CD4-positive, CD25-positive, alpha-beta regulatory T cell (primary cell): ENCODE data around the gene TIMMDC1. TPM values are rescaled to one million over a fixed set of nuclear protein-coding genes. Genes with fewer than 3 reads are reported as not detected.
"Not testable (repeated sequence)": the region's sequence is repeated elsewhere in the genome, so short reads cannot be mapped to it uniquely, and the experiment has no call there.

Experiments
- ATAC-seq, 2 donors: fragments of 150-1000 bp; cut with Tn5 transposase; one replicate each; pipeline ENCODE4 v1.10.0; 2021; ENCODE audit warnings: low read depth in 2 of 2, moderate number of reproducible peaks in 2 of 2, moderate library complexity in 1 of 2
- DNase-seq, 3 donors: peaks; one replicate each; pipeline versions ENCODE4 v3.0.0 to v3.0.0-alpha.2; 2012 to 2022; ENCODE audit warnings: mixed read lengths in 1 of 3
- H3K27ac ChIP-seq: one replicate; pipeline ENCODE4 v1.7.0; 2013; ENCODE audit warnings: mild to moderate bottlenecking, low read length; ENCODE audit not compliant: insufficient read depth, poor library complexity, severe bottlenecking
- H3K27me3 ChIP-seq: one replicate; pipeline ENCODE4 v1.7.0; 2013; ENCODE audit warnings: low read length; ENCODE audit not compliant: control insufficient read depth, insufficient read depth
- H3K36me3 ChIP-seq: one replicate; pipeline ENCODE4 v1.7.0; 2013; ENCODE audit warnings: mild to moderate bottlenecking, low read length, moderate library complexity; ENCODE audit not compliant: control insufficient read depth, insufficient read depth
- H3K4me1 ChIP-seq: 2 replicates; pipeline ENCODE4 v1.7.0; 2013; ENCODE audit warnings: mild to moderate bottlenecking, low read length; ENCODE audit not compliant: insufficient read depth, control insufficient read depth, poor library complexity, severe bottlenecking
- H3K4me3 ChIP-seq: one replicate; pipeline ENCODE4 v1.7.0; 2013; ENCODE audit warnings: low read depth, mild to moderate bottlenecking, low read length, moderate library complexity
- H3K9me3 ChIP-seq, 2 experiments: 1 replicate in 1 of 2; 2 replicates in 1 of 2; pipeline ENCODE4 v1.7.0; 2013; ENCODE audit warnings: low read length in 2 of 2, mild to moderate bottlenecking in 1 of 2, moderate library complexity in 1 of 2; ENCODE audit not compliant: control insufficient read depth in 2 of 2
- H3K27ac Mint-ChIP-seq, 3 donors: one replicate each; pipeline ENCODE4 v1.8.0; 2020 to 2022; ENCODE audit warnings: mild to moderate bottlenecking in 3 of 3, mixed read lengths in 3 of 3, moderate library complexity in 2 of 3
- H3K27me3 Mint-ChIP-seq: one replicate; pipeline ENCODE4 v1.8.0; 2022; ENCODE audit warnings: mild to moderate bottlenecking, mixed read lengths
- H3K36me3 Mint-ChIP-seq: one replicate; pipeline ENCODE4 v1.8.0; 2020; ENCODE audit warnings: mixed read lengths
- H3K4me1 Mint-ChIP-seq, 4 donors: one replicate each; pipeline ENCODE4 v1.8.0; 2020 to 2022; ENCODE audit warnings: mixed read lengths in 4 of 4, mild to moderate bottlenecking in 1 of 4
- H3K4me3 Mint-ChIP-seq, 4 donors: one replicate each; pipeline ENCODE4 v1.8.0; 2020 to 2022; ENCODE audit warnings: mild to moderate bottlenecking in 4 of 4, mixed read lengths in 4 of 4, moderate library complexity in 3 of 4
- H3K9me3 Mint-ChIP-seq, 7 donors: one replicate each; pipeline ENCODE4 v1.8.0; 2020 to 2022; ENCODE audit warnings: mixed read lengths in 7 of 7, mild to moderate bottlenecking in 3 of 7, moderate library complexity in 2 of 7
- polyA plus RNA-seq, 4 donors: library from polyadenylated mRNA; unstranded; fragments of 300-500 nt; fragmentation: Illumina TruSeq; gene quantifications; one replicate each; pipeline ENCODE4 v1.2.3, GENCODE V29; 2021
- total RNA-seq: library from RNA; stranded (reverse); gene quantifications from one replicate; pipeline ENCODE4 v1.2.3, GENCODE V29; 2022

TIMMDC1 gene
- total and polyA plus RNA-seq, 5 donors from 2014 or later = 42.1 to 88.8 (median 65.7) TPM

GRCh38 chr3:119557877-119558269 is 59.5 kb downstream of the TIMMDC1 start:
- Mint-ChIP-seq H3K9me3 (peaks cover 0 to 1% (median 0%) of the 10 kb centered on the region in 7 donors), H3K27ac (peak overlapping the region in 2 of 3 donors; percentile 44 to 81)

GRCh38 chr3:119558626-119559317 is 60.4 kb downstream of the TIMMDC1 start:
- Mint-ChIP-seq H3K36me3 (no peaks in the 10 kb centered on the region), H3K4me1 (peaks cover 4 to 56% (median 30%) of the 10 kb centered on the region in 4 donors), H3K27me3 (no peaks in the 10 kb centered on the region), H3K27ac (peak overlapping the region in 2 of 3 donors; percentile 78 to 81), H3K9me3 (peaks cover 0 to 1% (median 0%) of the 10 kb centered on the region in 7 donors), H3K4me3 (peak overlapping the region; percentile 19 to 86 (median 72))
- peak in 1 of 3 donors; percentile 25 for DNase-seq
- H3K9me3 ChIP-seq = no peaks in the 10 kb centered on the region
- H3K36me3 ChIP-seq = no peaks in the 10 kb centered on the region
- H3K27me3 ChIP-seq = no peaks in the 10 kb centered on the region
- peak overlapping the region; percentile 85 for H3K4me3 ChIP-seq
- H3K27ac ChIP-seq = no peak overlapping the region
- H3K4me1 ChIP-seq = peaks cover 24% of the 10 kb centered on the region
- no peak for ATAC-seq

More at GRCh38 chr3:119557877-119558269, 59.5 kb downstream of the TIMMDC1 start:
- no peaks in the 10 kb centered on the region for H3K36me3 Mint-ChIP-seq
- no peak for ATAC-seq
- H3K36me3 ChIP-seq = no peaks in the 10 kb centered on the region
- no peaks in the 10 kb centered on the region for H3K27me3 ChIP-seq
- H3K9me3 ChIP-seq = no peaks in the 10 kb centered on the region
- peak in 1 of 3 donors; percentile 88 for DNase-seq
- peaks cover 24% of the 10 kb centered on the region for H3K4me1 ChIP-seq
- peak overlapping the region; percentile 19 to 86 (median 44) for H3K4me3 Mint-ChIP-seq
- peak overlapping the region; percentile 54 for H3K4me3 ChIP-seq
- H3K27me3 Mint-ChIP-seq = no peaks in the 10 kb centered on the region
- no peak overlapping the region for H3K27ac ChIP-seq
- peaks cover 4 to 56% (median 32%) of the 10 kb centered on the region in 4 donors for H3K4me1 Mint-ChIP-seq

- H3K4me3 ChIP-seq = peak within 1 kb of the TSS; percentile 85
- no peaks in the 10 kb centered on the region for H3K27me3 Mint-ChIP-seq
- H3K36me3 Mint-ChIP-seq = no peaks in the 10 kb centered on the region
- H3K27ac ChIP-seq = peak within 1 kb of the TSS; percentile 57
- H3K27ac Mint-ChIP-seq = peak within 1 kb of the TSS; percentile 58 to 81 (median 78)
- H3K4me3 Mint-ChIP-seq = peak within 1 kb of the TSS; percentile 19 to 86 (median 72)
- ATAC-seq = peak; percentile 75
- peaks cover 4 to 56% (median 30%) of the 10 kb centered on the region in 4 donors for H3K4me1 Mint-ChIP-seq
- H3K27me3 ChIP-seq = no peaks in the 10 kb centered on the region
- peak; percentile 38 to 93 (median 55) for DNase-seq
- H3K36me3 ChIP-seq = no peaks in the 10 kb centered on the region
- H3K9me3 Mint-ChIP-seq = peaks cover 0 to 3% (median 0%) of the 10 kb centered on the region in 7 donors
- no peaks in the 10 kb centered on the region for H3K9me3 ChIP-seq
- peaks cover 24% of the 10 kb centered on the region for H3K4me1 ChIP-seq
Measured at GRCh38 chr3:119559441-119559963, 61.2 kb downstream of the TIMMDC1 start, which contains the start of gene CD80. TSS of gene CD80 (minus strand) at chr3:119559614. CDS start at chr3:119557728, 1,886 bp downstream.

- H3K27ac Mint-ChIP-seq = peak overlapping the region in 2 of 3 donors; percentile 76 to 78
- H3K27ac ChIP-seq = peak overlapping the region; percentile 57
- no peak for ATAC-seq
- H3K4me3 Mint-ChIP-seq = peak overlapping the region in 1 of 4 donors; percentile 31
- no peaks in the 10 kb centered on the region for H3K9me3 ChIP-seq
- peaks cover 0 to 3% (median 0%) of the 10 kb centered on the region in 7 donors for H3K9me3 Mint-ChIP-seq
- H3K4me1 ChIP-seq = peaks cover 24% of the 10 kb centered on the region
- H3K27me3 ChIP-seq = no peaks in the 10 kb centered on the region
- H3K27me3 Mint-ChIP-seq = no peaks in the 10 kb centered on the region
- no peaks in the 10 kb centered on the region for H3K36me3 Mint-ChIP-seq
- no peak for DNase-seq
- H3K4me3 ChIP-seq = peak overlapping the region; percentile 42
- H3K4me1 Mint-ChIP-seq = peaks cover 4 to 50% (median 27%) of the 10 kb centered on the region in 4 donors
- no peaks in the 10 kb centered on the region for H3K36me3 ChIP-seq
Measured at GRCh38 chr3:119560160-119560559, 61.8 kb downstream of the TIMMDC1 start.

- H3K27ac ChIP-seq = peak overlapping the region; percentile 80
- Mint-ChIP-seq H3K9me3 (peaks cover 0 to 3% (median 0%) of the 10 kb centered on the region in 7 donors), H3K4me3 (peak overlapping the region in 2 of 4 donors; percentile 52 to 65), H3K27ac (peak overlapping the region in 2 of 3 donors; percentile 52 to 90), H3K4me1 (peaks cover 4 to 36% (median 18%) of the 10 kb centered on the region in 4 donors), H3K27me3 (no peaks in the 10 kb centered on the region), H3K36me3 (no peaks in the 10 kb centered on the region)
- H3K27me3 ChIP-seq = no peaks in the 10 kb centered on the region
- peak; percentile 69 to 70 for ATAC-seq
- no peaks in the 10 kb centered on the region for H3K36me3 ChIP-seq
- H3K4me1 ChIP-seq = peaks cover 24% of the 10 kb centered on the region
- H3K4me3 ChIP-seq = peak overlapping the region; percentile 15
- peak; percentile 29 to 59 (median 52) for DNase-seq
- H3K9me3 ChIP-seq = no peaks in the 10 kb centered on the region
Measured at GRCh38 chr3:119562307-119562961, 64.1 kb downstream of the TIMMDC1 start.

- not testable (repeated sequence) for H3K4me3 Mint-ChIP-seq, H3K27ac Mint-ChIP-seq, DNase-seq, H3K9me3 ChIP-seq, H3K27me3 Mint-ChIP-seq, H3K27me3 ChIP-seq, H3K4me3 ChIP-seq, H3K36me3 ChIP-seq, H3K9me3 Mint-ChIP-seq, H3K36me3 Mint-ChIP-seq, ATAC-seq
- H3K4me1 Mint-ChIP-seq = peaks cover 4 to 28% (median 12%) of the 10 kb centered on the region in 4 donors
- H3K4me1 ChIP-seq = peaks cover 18% of the 10 kb centered on the region
- peak overlapping the region; percentile 80 for H3K27ac ChIP-seq
Measured at GRCh38 chr3:119563334-119563733, 65.0 kb downstream of the TIMMDC1 start.

GRCh38 chr3:119569156-119569555 is 70.8 kb downstream of the TIMMDC1 start:
- no peak overlapping the region for H3K27ac Mint-ChIP-seq
- H3K4me1 ChIP-seq = no peaks in the 10 kb centered on the region
- H3K9me3 Mint-ChIP-seq = peaks cover 0 to 2% (median 0%) of the 10 kb centered on the region in 7 donors
- ATAC-seq (no peak), DNase-seq (no peak)
- peaks cover 3% of the 10 kb centered on the region for H3K36me3 Mint-ChIP-seq
- no peaks in the 10 kb centered on the region for H3K4me1 Mint-ChIP-seq
- H3K27me3 Mint-ChIP-seq = no peaks in the 10 kb centered on the region
- H3K4me3 ChIP-seq = no peak overlapping the region
- no peaks in the 10 kb centered on the region for H3K36me3 ChIP-seq
- H3K9me3 ChIP-seq = no peaks in the 10 kb centered on the region
- no peak overlapping the region for H3K4me3 Mint-ChIP-seq
- H3K27ac ChIP-seq = no peak overlapping the region
- H3K27me3 ChIP-seq = no peaks in the 10 kb centered on the region
